OCI-LY1 (cell line): ENCODE results near the gene LAMC3.

Experiments used
- EZH2 ChIP-seq: fragments of 200-600 bp; sonication (generic), shearing (Covaris generic); IDR thresholded peaks from 2 replicates; pipeline ENCODE4 v1.8.0; 2017; ENCODE audit warnings: borderline replicate concordance, mixed run types, mild to moderate bottlenecking, antibody characterized with exemption, low read length, moderate library complexity, mixed read lengths
- TF ChIP-seq, protein P1 (sequence below): fragments of 200-600 bp; sonication (generic), shearing (Covaris generic); IDR thresholded peaks from 2 replicates; pipeline ENCODE4 v1.5.1; 2017; ENCODE audit warnings: mild to moderate bottlenecking, antibody characterized with exemption, low read length, moderate library complexity, mixed read lengths

DNA sequence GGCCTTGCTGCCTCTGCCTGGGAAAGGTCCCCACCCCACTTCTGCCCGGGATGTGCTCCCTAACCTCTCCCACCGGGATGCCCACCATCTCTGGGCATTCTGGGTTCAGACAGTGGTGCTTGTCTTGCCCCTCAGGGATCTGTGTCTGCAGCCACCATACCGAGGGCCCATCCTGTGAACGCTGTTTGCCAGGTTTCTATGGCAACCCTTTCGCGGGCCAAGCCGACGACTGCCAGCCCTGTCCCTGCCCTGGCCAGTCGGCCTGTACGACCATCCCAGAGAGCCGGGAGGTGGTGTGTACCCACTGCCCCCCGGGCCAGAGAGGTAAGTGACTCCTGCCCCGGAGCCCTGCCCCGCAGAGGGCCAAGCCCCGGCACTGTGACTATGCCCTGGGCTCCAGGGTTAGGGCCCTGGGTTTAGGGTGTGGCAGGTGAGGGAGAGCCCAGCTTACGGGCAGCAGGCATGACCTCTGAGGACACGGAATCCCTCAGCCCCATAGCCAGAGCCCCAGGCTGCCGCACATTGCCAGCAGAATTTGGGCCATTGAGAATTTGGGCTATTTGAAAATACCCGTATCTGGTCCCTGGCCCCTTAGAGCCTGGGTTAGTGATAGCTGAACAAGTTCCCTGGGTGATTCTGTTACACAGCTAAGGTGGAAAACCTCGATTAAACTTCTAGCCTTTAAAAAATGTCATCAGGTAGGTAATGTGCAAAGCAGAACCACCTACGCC lies 52.1 kb downstream of the LAMC3 start:
- TF ChIP-seq, protein P1, sequence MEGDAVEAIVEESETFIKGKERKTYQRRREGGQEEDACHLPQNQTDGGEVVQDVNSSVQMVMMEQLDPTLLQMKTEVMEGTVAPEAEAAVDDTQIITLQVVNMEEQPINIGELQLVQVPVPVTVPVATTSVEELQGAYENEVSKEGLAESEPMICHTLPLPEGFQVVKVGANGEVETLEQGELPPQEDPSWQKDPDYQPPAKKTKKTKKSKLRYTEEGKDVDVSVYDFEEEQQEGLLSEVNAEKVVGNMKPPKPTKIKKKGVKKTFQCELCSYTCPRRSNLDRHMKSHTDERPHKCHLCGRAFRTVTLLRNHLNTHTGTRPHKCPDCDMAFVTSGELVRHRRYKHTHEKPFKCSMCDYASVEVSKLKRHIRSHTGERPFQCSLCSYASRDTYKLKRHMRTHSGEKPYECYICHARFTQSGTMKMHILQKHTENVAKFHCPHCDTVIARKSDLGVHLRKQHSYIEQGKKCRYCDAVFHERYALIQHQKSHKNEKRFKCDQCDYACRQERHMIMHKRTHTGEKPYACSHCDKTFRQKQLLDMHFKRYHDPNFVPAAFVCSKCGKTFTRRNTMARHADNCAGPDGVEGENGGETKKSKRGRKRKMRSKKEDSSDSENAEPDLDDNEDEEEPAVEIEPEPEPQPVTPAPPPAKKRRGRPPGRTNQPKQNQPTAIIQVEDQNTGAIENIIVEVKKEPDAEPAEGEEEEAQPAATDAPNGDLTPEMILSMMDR, result no peak
- TF ChIP-seq EZH2, result no peak
